ENCODE measurements around the gene RINT1. TPM values are rescaled to one million over a fixed set of nuclear protein-coding genes. Genes with fewer than 3 reads are reported as not detected.
A peak's percentile ranks its signal among the peaks of the same experiment; 100 is the strongest.
"Not testable (repeated sequence)": the region's sequence is repeated elsewhere in the genome, so short reads cannot be mapped to it uniquely, and the experiment has no call there.

Gene RINT1
- total RNA-seq, 1 donor from 2014 or later = 27.5 TPM

- no peaks in the 10 kb centered on the region for H3K4me1 ChIP-seq
- H3K4me3 ChIP-seq = no peak overlapping the region
- DNase-seq (ENCODE audit: extremely low spot score in 2 of 2) = no peak
- TF ChIP-seq POLR2AphosphoS5 (IDR thresholded peaks at IDR 0.05; ENCODE audit: insufficient read depth in 1 of 2, low read depth in 1 of 2) (no peak), POLR2A (IDR thresholded peaks at IDR 0.05) (no peak), CTCF (IDR thresholded peaks at IDR 0.05) (no peak)
- H3K27me3 ChIP-seq = no peaks in the 10 kb centered on the region
- H3K36me3 ChIP-seq = no peaks in the 10 kb centered on the region
- no peak overlapping the region for H3K27ac ChIP-seq
- no peaks in the 10 kb centered on the region for H3K9me3 ChIP-seq
- intact Hi-C loops (cut with DNase I) = no loop called here
Observed at GRCh38 chr7:105512926-105513526, 19.0 kb upstream of the RINT1 start.

- DNase-seq (ENCODE audit: extremely low spot score in 2 of 2); H3K27me3 ChIP-seq; intact Hi-C loops (cut with DNase I); H3K9me3 ChIP-seq; H3K4me1 ChIP-seq; H3K36me3 ChIP-seq; H3K4me3 ChIP-seq; H3K27ac ChIP-seq: not testable (repeated sequence)
Observed at GRCh38 chr7:105515610-105516009, 16.4 kb upstream of the RINT1 start.

- no peaks in the 10 kb centered on the region for H3K9me3 ChIP-seq
- TF ChIP-seq POLR2A (IDR thresholded peaks at IDR 0.05) (no peak), CTCF (IDR thresholded peaks at IDR 0.05) (no peak), POLR2AphosphoS5 (IDR thresholded peaks at IDR 0.05; ENCODE audit: insufficient read depth in 1 of 2, low read depth in 1 of 2) (no peak)
- DNase-seq (ENCODE audit: extremely low spot score in 2 of 2) = no peak
Observed at GRCh38 chr7:105519353-105519752, 12.6 kb upstream of the RINT1 start.

GRCh38 chr7:105520620-105521019 lies 11.4 kb upstream of the RINT1 start:
- DNase-seq (ENCODE audit: extremely low spot score in 2 of 2); intact Hi-C loops (cut with DNase I); H3K36me3 ChIP-seq; H3K9me3 ChIP-seq; H3K27me3 ChIP-seq; H3K27ac ChIP-seq: not testable (repeated sequence)
- H3K4me1 ChIP-seq = peaks cover 21% of the 10 kb centered on the region
- peak overlapping the region in 1 of 2 donors; percentile 66 for H3K4me3 ChIP-seq

More at GRCh38 chr7:105519353-105519752, 12.6 kb upstream of the RINT1 start:
- Histone ChIP-seq H3K4me1 (peaks cover 21% of the 10 kb centered on the region), H3K36me3 (no peaks in the 10 kb centered on the region), H3K4me3 (no peak overlapping the region), H3K27ac (no peak overlapping the region), H3K27me3 (no peaks in the 10 kb centered on the region)
- intact Hi-C loops (cut with DNase I) = no loop called here

GRCh38 chr7:105521027-105521716 lies 10.8 kb upstream of the RINT1 start:
- no peak for DNase-seq (ENCODE audit: extremely low spot score in 2 of 2)

More at GRCh38 chr7:105521027-105521716, 10.8 kb upstream of the RINT1 start:
- peaks cover 21% of the 10 kb centered on the region for H3K4me1 ChIP-seq
- TF ChIP-seq POLR2AphosphoS5 (IDR thresholded peaks at IDR 0.05; ENCODE audit: insufficient read depth in 1 of 2, low read depth in 1 of 2) (peak in 1 of 2 donors; percentile 41), POLR2A (IDR thresholded peaks at IDR 0.05) (no peak), CTCF (IDR thresholded peaks at IDR 0.05) (no peak)
- H3K27me3 ChIP-seq = no peaks in the 10 kb centered on the region
- H3K36me3 ChIP-seq = no peaks in the 10 kb centered on the region
- H3K4me3 ChIP-seq = peak overlapping the region; percentile 66 to 71
- H3K9me3 ChIP-seq = no peaks in the 10 kb centered on the region
- intact Hi-C loops (cut with DNase I) = no loop called here
- H3K27ac ChIP-seq = peak overlapping the region; percentile 67
